Esophagus mucosa (tissue), 1 donor: ENCODE measurements around the gene GSX1. TPM values are rescaled to one million over a fixed set of nuclear protein-coding genes. Genes with fewer than 3 reads are reported as not detected.

Experiments
- ATAC-seq: fragments of 200-7000 bp; cut with Tn5 transposase; one replicate; pipeline ENCODE4 v1.9.1; 2020
- total RNA-seq: library from RNA; stranded (reverse); gene quantifications from one replicate; pipeline ENCODE4 v1.2.4, GENCODE V29; 2023
- donor health status: DM: yes; HTN: yes; CAD: no.

GSX1 gene
- total RNA-seq, 1 donor from 2014 or later: not detected

GRCh38 chr13:27834095-27834494, 41.8 kb downstream of the GSX1 start:
- ATAC-seq: no peak

DNA sequence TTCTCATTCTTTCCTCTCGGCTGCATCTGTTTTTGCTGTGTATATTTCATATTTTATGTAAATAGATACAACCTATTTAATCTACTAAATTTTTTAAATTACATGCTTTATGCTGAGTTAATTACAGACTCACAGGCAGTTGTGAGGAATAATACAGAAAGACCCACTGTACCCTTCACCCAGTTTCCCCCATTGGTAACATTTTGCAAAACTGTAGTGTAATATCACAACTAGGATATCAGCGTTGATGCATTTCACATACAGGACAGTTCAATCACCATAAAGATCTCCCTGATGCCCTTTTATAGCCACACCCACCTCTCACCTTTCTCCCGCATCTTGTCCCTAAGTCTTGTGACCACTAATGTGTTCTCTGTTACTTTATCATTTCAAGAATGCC, 43.5 kb downstream of the GSX1 start:
- ATAC-seq: no peak

GRCh38 chr13:27839809-27840467, 47.7 kb downstream of the GSX1 start:
- ATAC-seq: no peak

GRCh38 chr13:27842571-27842970, 50.3 kb downstream of the GSX1 start:
- no peak for ATAC-seq

Other genes with a start within 250 kb of the GSX1 start
- gene LNX2, start 172.0 kb upstream of the GSX1 start, total RNA-seq: 13.5 TPM
- 121 TPM for gene POLR1D, start 170.6 kb upstream of the GSX1 start, total RNA-seq
- gene PDX1, start 127.5 kb downstream of the GSX1 start, total RNA-seq: not detected
- gene CDX2, start 176.8 kb downstream of the GSX1 start, total RNA-seq: not detected
- gene URAD, start 196.2 kb downstream of the GSX1 start, total RNA-seq: not detected